HCT116 (cell line): Measurements from ENCODE around the gene BCAP31.

Experiments used
- ATF3 ChIP-seq: IDR thresholded peaks from 2 replicates; pipeline ENCODE4 v1.6.1; 2012
- CTCF ChIP-seq, 3 experiments: fragments of 200-600 bp in 1 of 3; sonication (generic) in 1 of 3; IDR thresholded peaks in 2 of 3; conservative IDR thresholded peaks in 1 of 3; 2 replicates each; pipeline ENCODE4 v1.5.1; 2012 to 2017; ENCODE audit warnings: low read depth in 2 of 3, low read length in 2 of 3, antibody characterized with exemption in 1 of 3, borderline replicate concordance in 1 of 3, control low read depth in 1 of 3, mild to moderate bottlenecking in 1 of 3, mixed read lengths in 1 of 3, mixed run types in 1 of 3, moderate library complexity in 1 of 3; ENCODE audit not compliant: insufficient read depth in 1 of 3
- EZH2 ChIP-seq: fragments of 200-600 bp; sonication (generic); IDR thresholded peaks from 2 replicates; pipeline ENCODE4 v1.6.1; 2017; ENCODE audit warnings: antibody characterized with exemption, mixed run types
- EZH2phosphoT487 ChIP-seq: fragments of 200-600 bp; IDR thresholded peaks from 2 replicates; pipeline ENCODE4 v1.6.1; 2018; ENCODE audit warnings: antibody characterized with exemption, borderline replicate concordance
- JUND ChIP-seq: IDR thresholded peaks from 2 replicates; pipeline ENCODE4 v1.6.1; 2012
- POLR2AphosphoS5 ChIP-seq: IDR thresholded peaks from 2 replicates; pipeline ENCODE4 v1.6.1; 2011; ENCODE audit warnings: mild to moderate bottlenecking, low read depth, low read length, moderate library complexity
- SP1 ChIP-seq: IDR thresholded peaks from 2 replicates; pipeline ENCODE4 v1.6.1; 2012; ENCODE audit warnings: low read depth

- TF ChIP-seq SP1 (no peak), CTCF (IDR thresholded peaks at IDR 0.05 in 2 of 3, conservative IDR thresholded peaks at IDR 0.05 in 1 of 3; ENCODE audit: borderline replicate concordance in 1 of 3, insufficient read depth in 1 of 3, low read depth in 2 of 3, low read length in 2 of 3) (no peak), POLR2AphosphoS5 (no peak), JUND (no peak), EZH2phosphoT487 (no peak), EZH2 (no peak), ATF3 (no peak)
Measured at GRCh38 chrX:153732401-153732800, 8.2 kb upstream of the BCAP31 start.
